Hematopoietic multipotent progenitor cell treated with erythropoietin and hydrocortisone succinate and interleukin-3 and kit ligand, for 15 days (in vitro differentiated cells): Measurements from ENCODE around the gene AFAP1L2.

Source experiments
- DNase-seq: peaks from one replicate; pipeline ENCODE4 v3.0.0-alpha.2; 2015; ENCODE audit warnings: low spot score

AFAP1L2 gene

GRCh38 chr10:114266521-114266920, 137.8 kb downstream of the AFAP1L2 start:
- DNase-seq = peak; percentile 77

DNA sequence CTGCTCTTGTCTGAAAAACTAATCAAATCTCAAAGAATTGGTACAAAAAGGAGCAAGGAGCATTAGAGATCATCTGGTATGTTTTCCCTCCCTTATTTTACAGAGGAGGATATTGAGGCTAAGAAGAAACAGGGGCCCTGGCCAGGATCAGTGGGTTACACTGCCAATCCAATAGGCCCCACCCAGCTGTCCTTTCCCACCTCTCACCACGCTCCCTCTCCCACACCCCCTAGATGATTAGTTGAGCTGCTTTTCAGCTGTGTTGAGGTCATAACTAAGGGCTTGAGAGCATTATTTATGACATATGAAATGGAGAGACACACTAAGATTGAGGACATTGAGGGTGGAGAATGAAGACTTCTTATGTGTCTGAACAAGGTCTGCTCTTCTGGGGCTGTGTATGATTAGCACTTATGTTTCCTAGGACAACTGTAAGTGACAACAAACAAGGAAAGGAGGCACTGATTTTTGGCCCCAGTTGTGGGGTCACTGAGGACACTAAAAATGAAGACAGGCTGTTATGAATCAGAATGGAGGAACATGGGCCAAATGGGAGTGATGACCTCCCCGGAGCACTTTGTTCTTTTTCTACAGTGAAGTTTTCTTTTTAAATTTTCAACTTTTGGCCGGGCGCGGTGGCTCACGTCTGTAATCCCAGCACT, 138.8 kb downstream of the AFAP1L2 start:
- no peak for DNase-seq

- DNase-seq = no peak
Measured at GRCh38 chr10:114262496-114262895, 141.8 kb downstream of the AFAP1L2 start.

- no peak for DNase-seq
Measured at GRCh38 chr10:114261076-114261475, 143.2 kb downstream of the AFAP1L2 start.

- DNase-seq = no peak
Measured at GRCh38 chr10:114260366-114260765, 143.9 kb downstream of the AFAP1L2 start.

- DNase-seq = no peak
Measured at GRCh38 chr10:114259824-114260223, 144.5 kb downstream of the AFAP1L2 start.

GRCh38 chr10:114258274-114258840, 145.9 kb downstream of the AFAP1L2 start:
- peak; percentile 73 for DNase-seq

- no peak for DNase-seq
Measured at GRCh38 chr10:114257498-114257897, 146.8 kb downstream of the AFAP1L2 start.

DNA sequence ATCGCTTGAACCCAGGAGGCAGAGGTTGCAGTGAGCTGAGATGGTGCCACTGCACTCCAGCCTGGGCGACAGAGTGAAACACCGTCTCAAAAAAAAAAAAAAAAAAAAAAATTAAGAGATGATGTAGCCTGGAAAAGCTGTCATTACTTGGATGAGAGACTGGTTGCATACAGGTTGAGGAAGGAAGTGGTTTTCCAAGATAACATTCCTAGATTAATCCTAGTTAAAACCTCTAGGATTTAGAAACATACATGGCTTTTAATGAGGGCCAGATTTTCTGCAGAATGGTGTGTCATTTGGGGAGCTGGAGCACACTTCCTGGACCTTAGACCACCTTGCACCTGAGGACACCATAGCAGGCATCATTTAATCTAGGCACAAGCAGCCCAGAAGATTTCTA, 147.5 kb downstream of the AFAP1L2 start:
- DNase-seq = no peak

DNA sequence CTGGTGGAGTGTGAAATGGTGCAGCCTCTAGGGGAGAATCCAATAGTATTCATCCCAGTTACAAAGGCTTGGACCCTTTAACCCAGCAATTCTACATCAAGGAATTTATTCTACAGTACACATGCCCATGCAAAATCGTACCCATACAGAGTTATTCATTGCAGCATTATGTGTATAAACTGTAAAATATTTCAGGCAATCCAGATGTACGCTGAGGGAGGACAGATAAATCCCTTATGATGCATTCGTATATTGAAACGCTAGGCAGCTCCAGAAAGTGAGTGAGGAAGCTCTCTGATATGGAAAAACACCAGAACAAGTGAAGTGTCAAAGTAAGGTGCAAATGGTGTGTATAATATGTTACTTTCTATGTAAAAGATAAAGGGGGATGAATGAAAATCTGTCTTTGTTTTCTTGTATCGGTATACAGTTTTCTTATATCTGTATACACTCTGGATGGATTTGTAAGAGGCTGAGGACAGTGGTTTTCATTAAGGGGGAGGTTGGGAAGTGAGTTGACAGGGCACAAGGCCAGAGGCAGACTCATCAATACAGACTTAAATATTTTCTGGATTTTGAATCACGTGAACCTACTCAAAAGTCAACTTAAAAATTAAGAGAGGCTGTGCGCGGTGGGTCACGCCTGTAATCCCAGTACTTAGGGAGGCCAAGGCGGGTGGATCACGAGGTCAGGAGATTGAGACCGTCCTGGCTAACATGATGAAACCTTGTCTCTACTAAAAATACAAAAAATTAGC, 148.1 kb downstream of the AFAP1L2 start:
- no peak for DNase-seq

DNA sequence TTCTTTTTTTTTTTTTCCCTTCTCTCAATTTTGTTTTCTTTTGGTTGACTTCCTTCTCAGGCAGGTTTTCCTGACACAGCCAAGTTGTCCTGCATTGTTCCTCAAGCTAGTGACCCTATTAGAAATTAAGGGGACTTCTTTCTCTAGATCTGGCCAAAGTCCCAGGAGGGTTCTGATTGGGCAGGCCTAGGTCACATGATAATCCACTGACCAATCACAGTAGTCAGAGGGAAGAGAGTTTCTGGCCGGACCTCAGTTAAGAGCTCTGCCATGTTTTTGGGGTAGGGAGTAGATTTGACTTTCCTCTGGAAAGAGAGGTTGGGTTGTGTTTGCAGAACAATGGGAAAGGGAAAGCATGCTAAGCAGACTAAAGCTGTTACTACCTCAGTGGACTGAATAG, 149.1 kb downstream of the AFAP1L2 start:
- no peak for DNase-seq

DNA sequence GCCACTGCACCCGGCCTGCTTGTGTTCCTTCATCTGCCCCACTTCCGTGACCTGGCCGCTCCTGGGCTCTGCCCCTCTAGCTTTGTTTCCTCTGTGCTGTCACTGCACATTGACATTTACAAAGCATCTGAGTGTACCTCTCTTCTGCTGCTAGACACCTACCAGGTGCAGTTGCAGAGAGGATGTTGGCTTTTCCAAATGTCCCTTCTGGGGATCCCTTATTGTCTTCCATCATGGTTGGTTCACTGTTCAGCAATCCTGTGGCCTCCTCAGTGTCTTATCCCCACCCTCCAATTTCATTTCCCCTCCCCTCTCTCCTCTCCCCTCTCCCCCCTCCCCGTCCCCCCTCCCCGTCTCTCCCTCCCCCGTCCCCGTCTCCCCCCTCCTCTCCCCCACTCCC, 151.4 kb downstream of the AFAP1L2 start:
- no peak for DNase-seq

GRCh38 chr10:114252092-114252491, 152.2 kb downstream of the AFAP1L2 start:
- no peak for DNase-seq

GRCh38 chr10:114250716-114251115, 153.6 kb downstream of the AFAP1L2 start:
- no peak for DNase-seq

DNA sequence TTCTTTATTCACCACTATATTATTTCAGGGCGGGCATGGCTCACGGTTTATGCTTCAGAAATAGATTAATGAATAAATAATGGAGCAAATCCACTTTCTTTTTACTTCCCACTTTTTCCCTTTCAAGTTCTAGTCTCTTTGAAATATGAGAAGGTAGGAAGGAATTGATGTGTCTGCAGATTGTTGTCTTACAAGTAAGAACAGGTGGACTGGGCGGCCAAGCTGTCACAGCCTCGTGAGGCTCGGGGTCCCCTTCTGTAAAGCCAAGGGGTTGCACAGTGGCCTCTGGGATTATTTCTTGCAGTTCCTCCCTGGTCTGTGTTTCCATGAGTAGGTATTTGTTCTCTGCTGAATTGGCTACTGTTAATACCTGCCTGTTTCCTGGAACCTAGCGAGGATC, 154.1 kb downstream of the AFAP1L2 start:
- DNase-seq = no peak

DNA sequence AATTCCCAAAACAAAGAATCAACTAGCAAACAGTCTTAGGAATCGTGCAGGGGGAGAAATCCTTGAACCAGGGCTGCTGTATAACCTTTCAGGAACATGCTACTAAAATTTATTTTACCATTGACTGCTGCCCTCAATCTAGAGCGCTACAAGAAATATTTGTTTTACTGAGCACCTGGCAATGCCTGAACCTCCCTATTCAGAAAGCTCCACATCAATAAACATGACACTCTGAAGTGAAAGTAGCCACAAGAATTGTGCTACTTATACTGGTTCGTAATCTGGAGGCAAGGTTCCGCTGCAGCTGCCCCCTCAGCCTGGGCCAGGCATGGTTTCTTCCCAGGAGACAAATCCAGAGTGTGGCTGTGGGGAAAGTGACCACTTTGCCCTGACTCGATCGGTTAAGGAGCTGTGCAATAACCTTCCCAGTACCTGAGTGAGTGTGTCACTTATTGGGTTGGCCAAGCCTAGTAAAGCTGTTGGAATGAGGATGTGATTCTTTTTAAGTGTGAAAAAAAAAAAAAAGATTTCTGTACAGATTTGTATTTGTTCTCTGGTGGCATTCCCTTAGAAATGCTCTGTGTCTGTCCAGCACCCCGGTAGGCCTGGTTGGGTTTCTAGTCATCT, 157.5 kb downstream of the AFAP1L2 start:
- no peak for DNase-seq

- DNase-seq = no peak
Measured at GRCh38 chr10:114245121-114245791, 159.0 kb downstream of the AFAP1L2 start.
